Gastroesophageal sphincter (tissue), 4 donors: ENCODE results near the gene RAB26. TPM values are rescaled to one million over a fixed set of nuclear protein-coding genes. Genes with fewer than 3 reads are reported as not detected.

ENCODE experiments used
- ATAC-seq: fragments of 150-250 bp; one replicate; pipeline ENCODE4 v1.9.1; 2016; ENCODE audit warnings: mild to moderate bottlenecking, moderate library complexity
- H3K27ac ChIP-seq, 4 donors: fragments of 200-600 bp; sonication (generic) in 3 of 4; 1 replicate in 3 of 4; 2 replicates in 1 of 4; pipeline ENCODE4 v1.5.1; 2016 to 2019
- H3K27me3 ChIP-seq: fragments of 200-600 bp; sonication (generic); one replicate; pipeline ENCODE4 v1.5.1; 2019
- H3K36me3 ChIP-seq, 2 donors: fragments of 200-600 bp; sonication (generic); one replicate each; pipeline ENCODE4 v1.5.1; 2019; ENCODE audit warnings: control low read depth in 1 of 2
- H3K4me1 ChIP-seq, 3 donors: fragments of 200-600 bp; sonication (generic); 1 replicate in 2 of 3; 2 replicates in 1 of 3; pipeline ENCODE4 v1.5.1; 2016 to 2019; ENCODE audit warnings: control low read depth in 2 of 3
- H3K4me3 ChIP-seq, 2 donors: fragments of 200-600 bp; sonication (generic); one replicate each; pipeline ENCODE4 v1.5.1; 2019; ENCODE audit warnings: mild to moderate bottlenecking in 1 of 2, moderate library complexity in 1 of 2
- H3K9me3 ChIP-seq, 3 donors: fragments of 200-600 bp; sonication (generic); one replicate each; pipeline ENCODE4 v1.5.1; 2017 to 2019; ENCODE audit warnings: control low read depth in 2 of 3
- EP300 ChIP-seq: sonication (generic); formaldehyde crosslinking; IDR thresholded peaks from one replicate; pipeline ENCODE4 v1.6.1; 2017; ENCODE audit warnings: antibody characterized with exemption, mild to moderate bottlenecking
- POLR2A ChIP-seq, 2 donors: fragments of 450-650 bp; IDR thresholded peaks; one replicate each; pipeline ENCODE4 v1.6.1; 2017; ENCODE audit warnings: antibody characterized with exemption in 2 of 2, mild to moderate bottlenecking in 2 of 2, moderate library complexity in 1 of 2
- POLR2AphosphoS5 ChIP-seq: sonication (generic); formaldehyde crosslinking; IDR thresholded peaks from one replicate; pipeline ENCODE4 v1.6.1; 2017; ENCODE audit warnings: antibody characterized with exemption
- WGBS, 2 donors: methylation state at CpG; one replicate each; pipeline ENCODE4 v1.1.5; 2018; ENCODE audit warnings: low coverage in 1 of 2; 5-methylcytosine and 5-hydroxymethylcytosine counted together
- total RNA-seq, 4 donors: library from RNA; depleted of rRNA; stranded (reverse); fragments of >200 nt; gene quantifications; one replicate each; pipeline ENCODE4 v1.1.0, GENCODE V29; 2016
- TF ChIP-seq, protein P1 (sequence below), 4 experiments: fragments of 200-600 bp in 2 of 4; fragments of 450-650 bp in 2 of 4; sonication (generic) in 1 of 4; IDR thresholded peaks; one replicate each; pipeline ENCODE4 v1.5.1; 2017 to 2019; ENCODE audit warnings: antibody characterized with exemption in 4 of 4, mild to moderate bottlenecking in 2 of 4, moderate library complexity in 2 of 4

The RAB26 gene
- total RNA-seq, 4 donors from 2014 or later, result 0.39 to 1.0 TPM; not detected in 2

DNA sequence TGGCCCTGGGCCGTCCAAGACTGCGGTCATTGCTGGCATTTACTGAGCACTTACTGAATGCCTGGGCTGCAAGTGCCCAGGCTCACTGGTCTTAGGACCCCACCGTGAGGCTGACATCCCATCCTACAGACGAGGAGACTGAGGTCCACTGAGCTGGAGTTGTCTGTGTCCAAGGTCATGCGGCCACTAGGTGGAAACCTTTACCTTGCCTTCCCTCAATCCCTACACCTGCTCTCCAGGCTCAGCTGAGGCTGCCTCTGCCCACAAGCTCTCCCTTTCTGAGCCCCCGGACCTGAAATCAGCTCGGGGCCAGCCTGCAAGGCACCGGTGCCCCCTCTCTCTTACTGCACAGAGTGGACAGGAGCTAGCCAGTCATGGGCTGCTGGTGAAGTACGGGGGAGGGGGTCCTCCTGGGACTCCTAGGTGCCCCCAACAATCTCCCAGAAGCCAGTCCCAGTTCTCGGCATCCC is 46.5 kb downstream of the RAB26 start:
- Histone ChIP-seq H3K4me3 (no peak overlapping the region), H3K4me1 (peaks cover 0 to 22% (median 9%) of the 10 kb centered on the region in 3 donors), H3K9me3 (no peaks in the 10 kb centered on the region), H3K36me3 (no peaks in the 10 kb centered on the region), H3K27ac (no peak overlapping the region), H3K27me3 (peaks cover 61% of the 10 kb centered on the region)
- 6% methylated on average over 2 of the region's 10 CpGs; no CpG with 5 or more reads in 1 of the 2 donors for WGBS, 2 donors
- TF ChIP-seq POLR2A (IDR thresholded peaks at IDR 0.05), result no peak
- TF ChIP-seq, protein P1, sequence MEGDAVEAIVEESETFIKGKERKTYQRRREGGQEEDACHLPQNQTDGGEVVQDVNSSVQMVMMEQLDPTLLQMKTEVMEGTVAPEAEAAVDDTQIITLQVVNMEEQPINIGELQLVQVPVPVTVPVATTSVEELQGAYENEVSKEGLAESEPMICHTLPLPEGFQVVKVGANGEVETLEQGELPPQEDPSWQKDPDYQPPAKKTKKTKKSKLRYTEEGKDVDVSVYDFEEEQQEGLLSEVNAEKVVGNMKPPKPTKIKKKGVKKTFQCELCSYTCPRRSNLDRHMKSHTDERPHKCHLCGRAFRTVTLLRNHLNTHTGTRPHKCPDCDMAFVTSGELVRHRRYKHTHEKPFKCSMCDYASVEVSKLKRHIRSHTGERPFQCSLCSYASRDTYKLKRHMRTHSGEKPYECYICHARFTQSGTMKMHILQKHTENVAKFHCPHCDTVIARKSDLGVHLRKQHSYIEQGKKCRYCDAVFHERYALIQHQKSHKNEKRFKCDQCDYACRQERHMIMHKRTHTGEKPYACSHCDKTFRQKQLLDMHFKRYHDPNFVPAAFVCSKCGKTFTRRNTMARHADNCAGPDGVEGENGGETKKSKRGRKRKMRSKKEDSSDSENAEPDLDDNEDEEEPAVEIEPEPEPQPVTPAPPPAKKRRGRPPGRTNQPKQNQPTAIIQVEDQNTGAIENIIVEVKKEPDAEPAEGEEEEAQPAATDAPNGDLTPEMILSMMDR (IDR thresholded peaks at IDR 0.05), result peak in 3 of 4 experiments; percentile 26 to 46 (median 43)
- ATAC-seq, result peak; percentile 53

DNA sequence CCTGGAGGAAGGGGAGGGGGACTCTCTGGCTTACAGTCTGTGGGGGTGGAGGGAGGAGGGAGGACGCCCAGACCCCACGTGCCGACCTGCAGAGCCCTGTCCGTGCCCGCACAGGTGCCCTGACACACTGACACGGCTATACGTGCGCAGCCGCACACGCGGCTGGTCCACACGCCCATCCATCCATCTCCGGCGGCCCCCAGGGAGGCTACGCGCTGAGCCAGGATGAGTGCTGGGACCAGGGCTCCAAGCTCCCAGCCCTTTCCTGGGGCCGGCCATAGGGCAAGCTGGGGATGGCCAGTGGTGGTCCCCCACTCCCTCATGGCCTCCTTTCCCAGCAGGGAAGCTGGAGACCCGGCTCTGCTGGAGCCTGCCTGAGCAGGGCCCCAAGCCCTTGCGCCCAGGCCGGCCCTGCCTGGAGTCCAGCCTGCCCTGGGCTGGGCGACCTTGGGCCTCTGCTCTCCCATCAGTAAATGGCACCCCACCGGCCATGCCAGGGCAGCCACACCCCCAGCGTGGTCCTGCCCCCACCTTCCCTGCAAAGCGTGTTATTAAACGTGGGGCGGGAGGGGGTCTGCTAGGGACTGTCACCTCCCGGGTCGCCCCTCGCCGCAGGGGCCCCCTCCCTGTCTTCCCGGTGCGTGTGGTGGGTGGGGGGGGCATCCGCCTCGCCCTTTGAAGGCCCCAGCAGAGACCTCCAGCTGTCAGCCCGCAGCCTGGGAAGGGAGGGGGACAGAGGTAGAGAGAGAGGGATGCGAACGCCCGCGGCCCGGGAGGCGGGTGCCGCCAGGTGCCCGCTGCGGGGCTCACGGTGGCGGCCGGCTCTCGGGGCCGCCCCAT is 47.1 kb downstream of the RAB26 start:
- no peaks in the 10 kb centered on the region for H3K9me3 ChIP-seq
- TF ChIP-seq EP300 (no peak), POLR2AphosphoS5 (no peak), POLR2A (IDR thresholded peaks at IDR 0.05) (no peak)
- TF ChIP-seq, protein P1 (IDR thresholded peaks at IDR 0.05), result no peak
- peaks cover 61% of the 10 kb centered on the region for H3K27me3 ChIP-seq
- ATAC-seq, result no peak
- H3K36me3 ChIP-seq, result no peaks in the 10 kb centered on the region
- no CpG with 5 or more reads among the region's 49 CpGs for WGBS, 2 donors
- peaks cover 0 to 22% (median 9%) of the 10 kb centered on the region in 3 donors for H3K4me1 ChIP-seq
- H3K27ac ChIP-seq, result no peak overlapping the region
- H3K4me3 ChIP-seq, result peak overlapping the region in 1 of 2 donors; percentile 58

DNA sequence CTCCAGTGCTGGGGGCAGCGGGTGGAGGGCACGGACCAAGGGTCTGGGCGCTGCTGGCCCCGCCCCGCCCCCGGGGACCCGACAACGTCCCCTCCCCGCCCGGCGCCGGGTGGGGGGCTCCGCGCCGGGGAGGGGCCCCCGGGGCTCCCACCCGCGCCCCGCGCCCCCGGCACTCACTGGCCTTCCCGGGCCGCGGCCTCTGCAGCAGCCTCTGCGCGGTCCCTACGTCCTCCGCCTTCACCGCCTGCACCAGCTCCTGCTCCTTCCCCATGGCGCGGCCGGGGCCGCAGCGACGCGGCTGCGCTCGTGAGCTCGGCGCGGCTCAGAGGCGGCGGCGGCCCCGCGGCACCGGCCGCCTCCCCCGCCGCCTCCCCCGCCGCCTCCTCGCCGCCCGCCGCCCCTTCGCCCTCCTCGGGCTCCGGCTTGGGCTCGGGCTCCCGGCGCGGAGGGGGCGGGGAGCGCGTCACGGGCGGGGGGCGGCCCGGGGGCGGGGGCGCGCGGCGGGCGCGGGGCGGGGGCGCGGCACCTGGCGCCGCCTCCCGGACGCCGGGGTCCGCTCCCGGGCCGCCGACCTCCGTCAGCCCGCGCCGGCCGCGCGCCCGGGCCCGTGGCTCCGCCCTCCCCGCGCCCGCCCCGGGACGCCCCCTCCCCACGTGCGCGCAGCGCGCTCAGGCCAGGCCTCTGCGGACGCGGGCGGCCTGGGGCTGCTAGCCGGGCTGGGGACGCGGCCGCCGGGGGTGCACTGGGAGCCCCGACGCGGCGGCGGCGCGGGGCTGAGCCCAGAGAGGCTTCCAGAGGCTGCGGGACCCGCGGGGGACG is 47.9 kb downstream of the RAB26 start, which contains the start of gene CASKIN1:
Gene CASKIN1 (minus strand): TSS at position 444 of the 819 bp plus-strand sequence. CDS start 173 bp downstream, at position 271.
- Histone ChIP-seq H3K27me3 (peaks cover 61% of the 10 kb centered on the region), H3K36me3 (no peaks in the 10 kb centered on the region), H3K9me3 (no peaks in the 10 kb centered on the region), H3K27ac (no peak within 1 kb of the TSS), H3K4me3 (peak within 1 kb of the TSS in 1 of 2 donors; percentile 58), H3K4me1 (peaks cover 0 to 22% (median 9%) of the 10 kb centered on the region in 3 donors)
- ATAC-seq, result peak; percentile 48
- 0% methylated on average over 1 of the region's 129 CpGs; no CpG with 5 or more reads in 1 of the 2 donors for WGBS, 2 donors
- no peak for TF ChIP-seq POLR2A (IDR thresholded peaks at IDR 0.05)
- no peak for TF ChIP-seq POLR2AphosphoS5
- TF ChIP-seq, protein P1 (IDR thresholded peaks at IDR 0.05), result no peak
- TF ChIP-seq EP300, result no peak

DNA sequence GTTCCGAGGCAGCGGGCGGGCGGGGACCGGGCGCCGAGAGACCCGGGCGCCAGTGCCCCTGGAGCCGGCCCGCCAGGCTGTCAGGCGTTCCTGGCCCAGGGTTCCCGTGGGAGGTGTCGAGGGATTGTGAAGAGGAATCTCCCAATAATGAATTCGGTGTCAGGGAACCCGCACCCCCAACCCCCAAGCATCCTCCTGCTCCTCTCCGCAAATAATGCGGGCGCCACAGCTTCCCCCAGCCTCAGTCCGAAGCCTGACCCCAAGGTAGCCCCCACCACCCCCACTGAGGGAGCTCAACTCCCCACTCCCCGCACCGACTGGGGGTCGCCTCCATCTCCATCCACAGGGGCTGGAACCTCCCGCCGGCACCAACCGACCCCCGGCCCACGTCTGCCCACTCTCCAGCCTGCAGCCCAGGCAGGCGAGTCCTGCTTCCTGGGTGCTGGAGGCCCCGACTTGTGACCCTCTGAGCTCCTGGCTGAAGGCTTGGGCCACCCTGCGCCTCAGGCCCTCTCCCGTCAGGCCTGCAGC is 48.6 kb downstream of the RAB26 start:
- Histone ChIP-seq H3K27me3 (peaks cover 61% of the 10 kb centered on the region), H3K4me1 (peaks cover 0 to 22% (median 9%) of the 10 kb centered on the region in 3 donors), H3K4me3 (peak overlapping the region in 1 of 2 donors; percentile 58), H3K36me3 (no peaks in the 10 kb centered on the region), H3K27ac (no peak overlapping the region), H3K9me3 (no peaks in the 10 kb centered on the region)
- TF ChIP-seq POLR2A (IDR thresholded peaks at IDR 0.05) (no peak), EP300 (no peak), POLR2AphosphoS5 (no peak)
- TF ChIP-seq, protein P1 (IDR thresholded peaks at IDR 0.05), result no peak
- WGBS, 2 donors, result 12 to 50% methylated on average over 4 to 11 of the region's 32 CpGs
- ATAC-seq, result no peak
